ENCODE measurements around the gene HDAC5.

Gene HDAC5

GRCh38 chr17:44086364-44087311 is 36.8 kb downstream of the HDAC5 start:
- peak; percentile 48 for DNase-seq (ENCODE audit: low spot score)

- DNase-seq (ENCODE audit: low spot score) = no peak
Measured at GRCh38 chr17:44085908-44086307, 37.5 kb downstream of the HDAC5 start.

- DNase-seq (ENCODE audit: low spot score) = no peak
Measured at GRCh38 chr17:44084921-44085320, 38.5 kb downstream of the HDAC5 start.

- no peak for DNase-seq (ENCODE audit: low spot score)
Measured at GRCh38 chr17:44084131-44084538, 39.3 kb downstream of the HDAC5 start.

GRCh38 chr17:44083250-44083849 is 40.1 kb downstream of the HDAC5 start:
- no peak for DNase-seq (ENCODE audit: low spot score)

- DNase-seq (ENCODE audit: low spot score) = no peak
Measured at GRCh38 chr17:44082256-44082927, 41.0 kb downstream of the HDAC5 start.

GRCh38 chr17:44081681-44082080 is 41.8 kb downstream of the HDAC5 start:
- no peak for DNase-seq (ENCODE audit: low spot score)

- no peak for DNase-seq (ENCODE audit: low spot score)
Measured at GRCh38 chr17:44079877-44080821, 43.3 kb downstream of the HDAC5 start.

GRCh38 chr17:44078412-44078811 is 45.0 kb downstream of the HDAC5 start:
- DNase-seq (ENCODE audit: low spot score) = no peak

GRCh38 chr17:44077595-44077909 is 45.9 kb downstream of the HDAC5 start:
- no peak for DNase-seq (ENCODE audit: low spot score)

- no peak for DNase-seq (ENCODE audit: low spot score)
Measured at GRCh38 chr17:44076716-44077594, 46.5 kb downstream of the HDAC5 start.

GRCh38 chr17:44075598-44076293 is 47.7 kb downstream of the HDAC5 start:
- no peak for DNase-seq (ENCODE audit: low spot score)

GRCh38 chr17:44074911-44075285 is 48.5 kb downstream of the HDAC5 start:
- DNase-seq (ENCODE audit: low spot score) = no peak

- DNase-seq (ENCODE audit: low spot score) = no peak
Measured at GRCh38 chr17:44074231-44074910, 49.1 kb downstream of the HDAC5 start.

- DNase-seq (ENCODE audit: low spot score) = no peak
Measured at GRCh38 chr17:44071772-44072171, 51.7 kb downstream of the HDAC5 start.

- DNase-seq (ENCODE audit: low spot score) = peak; percentile 59
Measured at GRCh38 chr17:44071198-44071520, 52.3 kb downstream of the HDAC5 start.

GRCh38 chr17:44070455-44071197 is 52.8 kb downstream of the HDAC5 start, which contains the start of gene G6PC3:
G6PC3 (plus strand) TSS chr17:44070735; CDS start chr17:44070966, 231 bp downstream.
- DNase-seq (ENCODE audit: low spot score) = peak; percentile 81

- no peak for DNase-seq (ENCODE audit: low spot score)
Measured at GRCh38 chr17:44069974-44070454, 53.4 kb downstream of the HDAC5 start.

- DNase-seq (ENCODE audit: low spot score) = no peak
Measured at GRCh38 chr17:44067545-44067940, 55.9 kb downstream of the HDAC5 start.

Data from CD4-positive, alpha-beta T cell treated with Interleukin-15 for 4 hours (primary cell).